ELR (cell line): Measurements from ENCODE around the gene FAM153A.
"Not testable (repeated sequence)": the region's sequence is repeated elsewhere in the genome, so short reads cannot be mapped to it uniquely, and the experiment has no call there.

Experiments
- DNase-seq: peaks from one replicate; pipeline ENCODE4 v3.0.0-alpha.2; 2015; ENCODE audit warnings: low read depth

Gene FAM153A

GRCh38 chr5:177782792-177783633 lies at the start of gene FAM153A:
TSS of gene FAM153A (minus strand) at chr5:177782899.
- not testable (repeated sequence) for DNase-seq

- not testable (repeated sequence) for DNase-seq
These were observed 49.6 kb upstream of the FAM153A start for GRCh38 chr5:177832287-177832686.

- not testable (repeated sequence) for DNase-seq
These were observed 43.4 kb upstream of the FAM153A start for GRCh38 chr5:177826073-177826472.

GRCh38 chr5:177824776-177825175 lies 42.1 kb upstream of the FAM153A start:
- DNase-seq: not testable (repeated sequence)

- DNase-seq: not testable (repeated sequence)
These were observed 39.8 kb upstream of the FAM153A start for GRCh38 chr5:177822489-177822888.

GRCh38 chr5:177819664-177820063 lies 37.0 kb upstream of the FAM153A start:
- not testable (repeated sequence) for DNase-seq

- not testable (repeated sequence) for DNase-seq
These were observed 30.2 kb upstream of the FAM153A start for GRCh38 chr5:177812814-177813425.

- not testable (repeated sequence) for DNase-seq
These were observed 29.6 kb upstream of the FAM153A start for GRCh38 chr5:177812160-177812743.

- not testable (repeated sequence) for DNase-seq
These were observed 26.7 kb upstream of the FAM153A start for GRCh38 chr5:177809209-177809913.

GRCh38 chr5:177808420-177808819 lies 25.7 kb upstream of the FAM153A start:
- not testable (repeated sequence) for DNase-seq

- DNase-seq: not testable (repeated sequence)
These were observed 24.6 kb upstream of the FAM153A start for GRCh38 chr5:177807265-177807664.

- not testable (repeated sequence) for DNase-seq
These were observed 18.7 kb upstream of the FAM153A start for GRCh38 chr5:177801427-177801826.

GRCh38 chr5:177798237-177798840 lies 15.6 kb upstream of the FAM153A start:
- not testable (repeated sequence) for DNase-seq

- not testable (repeated sequence) for DNase-seq
These were observed 10.6 kb upstream of the FAM153A start for GRCh38 chr5:177793272-177793671.

GRCh38 chr5:177791649-177792048 lies 8.9 kb upstream of the FAM153A start:
- not testable (repeated sequence) for DNase-seq

- not testable (repeated sequence) for DNase-seq
These were observed 530 bp downstream of the FAM153A start for GRCh38 chr5:177782169-177782568.

- DNase-seq: peak; percentile 0
These were observed 11.5 kb downstream of the FAM153A start for GRCh38 chr5:177771206-177771605.

- not testable (repeated sequence) for DNase-seq
These were observed 12.1 kb downstream of the FAM153A start for GRCh38 chr5:177770646-177771045.

- not testable (repeated sequence) for DNase-seq
These were observed 18.8 kb downstream of the FAM153A start for GRCh38 chr5:177763737-177764508.

- not testable (repeated sequence) for DNase-seq
These were observed 21.7 kb downstream of the FAM153A start for GRCh38 chr5:177760954-177761353.

GRCh38 chr5:177747354-177747753 lies 35.3 kb downstream of the FAM153A start:
- not testable (repeated sequence) for DNase-seq
